Stimulated activated naive CD8-positive, alpha-beta T cell treated with anti-CD3 and anti-CD28 coated beads, Interleukin-15, Interleukin-2, amounts not matched to agents 100 ng/mL and 50 ng/mL, for 24 hours (primary cell): ENCODE results near the gene CENPT.

Experiments used
- H3K27ac Mint-ChIP-seq: one replicate; pipeline ENCODE4 v1.8.0; 2021; ENCODE audit warnings: mild to moderate bottlenecking, mixed read lengths
- H3K27me3 Mint-ChIP-seq: one replicate; pipeline ENCODE4 v1.8.0; 2021; ENCODE audit warnings: mixed read lengths
- H3K36me3 Mint-ChIP-seq: one replicate; pipeline ENCODE4 v1.8.0; 2021; ENCODE audit warnings: low read depth, mixed read lengths
- H3K4me1 Mint-ChIP-seq: one replicate; pipeline ENCODE4 v1.8.0; 2021; ENCODE audit warnings: low read depth, mixed read lengths
- H3K4me3 Mint-ChIP-seq: one replicate; pipeline ENCODE4 v1.8.0; 2021; ENCODE audit warnings: mild to moderate bottlenecking, mixed read lengths
- H3K9me3 Mint-ChIP-seq: one replicate; pipeline ENCODE4 v1.8.0; 2021; ENCODE audit warnings: mixed read lengths

The CENPT gene, protein sequence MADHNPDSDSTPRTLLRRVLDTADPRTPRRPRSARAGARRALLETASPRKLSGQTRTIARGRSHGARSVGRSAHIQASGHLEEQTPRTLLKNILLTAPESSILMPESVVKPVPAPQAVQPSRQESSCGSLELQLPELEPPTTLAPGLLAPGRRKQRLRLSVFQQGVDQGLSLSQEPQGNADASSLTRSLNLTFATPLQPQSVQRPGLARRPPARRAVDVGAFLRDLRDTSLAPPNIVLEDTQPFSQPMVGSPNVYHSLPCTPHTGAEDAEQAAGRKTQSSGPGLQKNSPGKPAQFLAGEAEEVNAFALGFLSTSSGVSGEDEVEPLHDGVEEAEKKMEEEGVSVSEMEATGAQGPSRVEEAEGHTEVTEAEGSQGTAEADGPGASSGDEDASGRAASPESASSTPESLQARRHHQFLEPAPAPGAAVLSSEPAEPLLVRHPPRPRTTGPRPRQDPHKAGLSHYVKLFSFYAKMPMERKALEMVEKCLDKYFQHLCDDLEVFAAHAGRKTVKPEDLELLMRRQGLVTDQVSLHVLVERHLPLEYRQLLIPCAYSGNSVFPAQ

DNA sequence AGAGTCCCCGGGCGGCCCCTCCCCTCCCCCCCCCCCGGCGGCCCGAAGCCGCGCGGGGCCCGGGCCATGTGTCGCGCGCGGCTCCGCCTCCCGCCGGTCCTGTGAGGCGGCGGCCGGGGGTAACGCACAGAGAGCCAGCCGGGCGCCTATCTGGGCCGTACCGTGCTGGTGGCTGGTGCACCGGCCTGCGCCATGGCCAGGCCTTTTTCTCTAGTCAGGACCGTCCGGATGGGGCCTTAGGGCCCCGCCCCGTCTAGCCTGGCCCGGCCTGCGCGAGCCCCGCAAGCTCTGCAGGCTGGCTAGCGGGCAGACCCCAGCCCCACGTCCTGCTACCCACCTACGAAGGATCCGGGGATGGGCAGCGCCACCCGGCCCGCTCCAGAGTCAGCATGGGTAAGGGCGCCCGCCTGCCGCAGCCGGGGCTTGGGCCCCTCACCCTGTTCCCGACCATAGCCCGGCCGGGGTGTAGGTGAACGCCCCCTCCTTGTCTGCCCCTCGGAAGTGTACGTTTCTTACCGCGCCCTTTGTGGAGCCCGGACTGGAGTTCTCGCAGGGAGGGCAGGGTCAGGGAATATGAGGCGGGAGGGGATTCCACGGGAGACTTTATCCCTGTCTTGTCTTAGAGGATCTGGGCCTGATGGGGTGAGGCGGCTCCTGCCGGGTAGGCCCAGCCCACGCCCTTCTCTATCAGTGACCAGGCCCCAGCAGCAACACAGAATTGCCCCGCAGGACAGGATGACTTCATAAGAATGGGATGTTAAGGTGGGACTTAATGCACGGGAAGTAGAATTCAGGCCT is at the start of gene CENPT:
Gene CENPT, minus strand, starts transcription at position 630 of the 798 bp plus-strand sequence. CDS start 13,834 bp downstream, outside the sequence.
- Mint-ChIP-seq H3K27ac (peak within 1 kb of the TSS; percentile 95), H3K4me1 (peaks cover 47% of the 10 kb centered on the region), H3K4me3 (peak within 1 kb of the TSS; percentile 93), H3K27me3 (no peaks in the 10 kb centered on the region), H3K36me3 (peaks cover 8% of the 10 kb centered on the region), H3K9me3 (no peaks in the 10 kb centered on the region)

DNA sequence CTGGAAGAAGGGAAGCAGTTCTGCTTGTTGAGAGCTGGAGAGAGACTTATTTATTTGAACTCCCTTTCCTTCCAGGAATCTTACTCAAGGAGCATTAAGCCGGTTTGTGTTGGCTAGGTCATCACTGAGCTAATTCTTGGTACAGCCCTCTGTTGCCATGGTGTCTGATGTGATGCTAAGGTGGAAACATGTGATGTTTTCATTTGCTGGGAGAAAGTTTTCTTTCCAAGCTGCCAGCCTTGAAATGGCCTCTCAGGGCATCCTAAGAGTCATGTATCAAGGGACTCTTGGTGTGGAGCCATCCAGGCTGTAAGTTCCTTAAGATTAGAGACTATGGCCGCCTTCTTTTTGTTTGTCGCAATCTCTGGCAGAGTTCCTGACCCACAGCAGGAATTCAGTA is 49.7 kb upstream of the CENPT start:
- no peaks in the 10 kb centered on the region for H3K27me3 Mint-ChIP-seq
- no peak overlapping the region for H3K27ac Mint-ChIP-seq
- no peak overlapping the region for H3K4me3 Mint-ChIP-seq
- H3K4me1 Mint-ChIP-seq, result peaks cover 38% of the 10 kb centered on the region
- no peaks in the 10 kb centered on the region for H3K36me3 Mint-ChIP-seq
- H3K9me3 Mint-ChIP-seq, result no peaks in the 10 kb centered on the region

DNA sequence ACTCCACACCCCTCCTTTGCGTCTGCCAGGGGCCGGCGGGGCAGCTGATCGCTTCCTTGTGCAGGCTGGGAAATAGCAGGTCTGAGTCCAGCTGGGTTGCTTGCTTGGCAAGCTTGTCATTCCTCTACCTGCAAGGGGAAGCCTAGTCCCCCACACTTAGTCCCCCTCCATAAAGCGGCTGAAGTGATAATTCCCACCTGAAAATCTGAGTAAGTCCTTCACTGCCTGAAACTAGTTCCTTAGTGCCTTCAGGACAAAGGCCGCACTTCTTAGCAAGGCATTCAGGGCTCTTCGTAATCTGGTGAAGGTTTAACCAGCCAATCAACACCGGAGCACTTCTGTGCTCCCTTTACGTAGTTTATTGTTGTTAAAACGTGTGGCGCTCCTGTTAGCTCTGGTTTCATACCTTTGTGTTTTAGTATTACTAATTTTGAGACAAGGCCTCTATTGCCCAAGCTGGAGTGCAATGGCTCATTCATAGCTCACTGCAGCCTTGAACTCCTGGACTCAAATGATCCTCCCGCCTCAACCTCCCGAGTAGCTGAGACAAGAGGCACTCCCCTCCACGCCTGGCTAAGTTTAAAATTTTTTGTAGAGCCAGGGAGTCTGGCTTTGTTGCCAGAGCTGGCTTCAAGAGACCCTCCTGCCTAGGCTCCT is 46.4 kb upstream of the CENPT start:
- H3K27ac Mint-ChIP-seq, result peak overlapping the region; percentile 93
- peaks cover 39% of the 10 kb centered on the region for H3K4me1 Mint-ChIP-seq
- no peaks in the 10 kb centered on the region for H3K36me3 Mint-ChIP-seq
- H3K9me3 Mint-ChIP-seq, result no peaks in the 10 kb centered on the region
- peak overlapping the region; percentile 97 for H3K4me3 Mint-ChIP-seq
- H3K27me3 Mint-ChIP-seq, result no peaks in the 10 kb centered on the region

DNA sequence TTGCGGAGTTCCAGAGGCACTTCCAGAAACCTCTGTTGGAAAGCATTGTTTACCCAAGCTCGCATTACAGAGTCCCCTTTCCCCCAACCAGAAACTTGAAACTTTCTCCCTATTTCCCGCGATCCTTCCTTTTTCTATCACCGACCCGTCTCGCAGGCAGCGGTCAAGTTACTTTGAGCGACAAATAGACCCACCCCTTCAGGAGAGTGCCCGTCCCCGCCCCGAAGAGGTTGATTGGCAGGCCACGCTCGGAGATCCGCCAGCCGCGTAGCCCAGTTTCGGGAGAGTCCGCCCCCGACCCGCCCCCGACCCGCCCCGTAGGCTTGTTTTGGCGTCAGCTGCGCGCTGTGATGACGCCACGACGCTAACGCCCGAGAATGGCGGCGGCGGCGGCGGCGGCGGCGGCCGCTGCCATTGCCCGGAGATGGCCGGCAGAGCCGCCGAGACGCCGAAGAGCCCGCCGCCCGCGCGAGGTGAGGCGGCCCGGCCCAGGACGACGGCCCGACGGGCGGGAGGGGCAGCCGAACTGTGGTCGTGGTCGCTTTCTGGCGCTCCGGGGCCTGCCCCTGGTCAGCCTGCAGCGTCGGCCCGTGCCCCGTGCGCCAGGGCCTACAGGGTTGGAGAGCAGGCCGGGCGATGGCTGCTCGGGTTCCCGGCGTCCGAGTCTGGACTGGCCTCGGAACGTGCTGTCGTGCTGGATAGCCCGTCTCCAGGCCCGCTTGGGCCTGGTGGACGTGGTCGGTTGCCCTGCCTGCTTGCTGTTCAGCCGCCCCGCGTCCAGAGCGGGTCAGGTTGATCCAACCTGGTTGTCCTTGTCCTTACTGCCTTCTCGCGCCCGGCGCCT is 45.6 kb upstream of the CENPT start, which contains the start of gene PSKH1:
Gene PSKH1, plus strand, starts transcription at position 356 of the 844 bp plus-strand sequence. CDS start 15,496 bp downstream, outside the sequence.
- H3K27me3 Mint-ChIP-seq, result no peaks in the 10 kb centered on the region
- no peaks in the 10 kb centered on the region for H3K36me3 Mint-ChIP-seq
- peaks cover 39% of the 10 kb centered on the region for H3K4me1 Mint-ChIP-seq
- peak within 1 kb of the TSS; percentile 97 for H3K4me3 Mint-ChIP-seq
- peak within 1 kb of the TSS; percentile 93 for H3K27ac Mint-ChIP-seq
- H3K9me3 Mint-ChIP-seq, result no peaks in the 10 kb centered on the region

DNA sequence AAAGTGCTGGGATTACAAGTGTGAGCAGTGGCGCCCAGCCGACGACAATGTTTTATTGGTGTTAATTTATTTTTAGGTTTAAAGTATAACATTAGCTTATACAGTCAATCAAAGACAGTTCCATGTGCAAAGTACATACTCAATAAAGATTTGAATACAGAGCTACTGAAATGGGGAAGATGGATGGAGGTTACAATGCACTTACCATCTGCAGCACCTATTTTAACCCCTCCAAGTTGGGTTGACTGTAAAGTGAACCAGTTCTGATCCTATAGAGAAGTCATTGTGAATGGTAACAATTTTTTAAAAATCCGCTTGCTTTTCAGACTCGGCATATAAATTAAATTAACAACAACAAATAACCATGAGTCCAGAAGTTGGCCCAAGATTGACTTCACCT is 44.9 kb upstream of the CENPT start:
- H3K4me1 Mint-ChIP-seq, result peaks cover 39% of the 10 kb centered on the region
- no peaks in the 10 kb centered on the region for H3K36me3 Mint-ChIP-seq
- H3K27ac Mint-ChIP-seq, result peak overlapping the region; percentile 56
- H3K27me3 Mint-ChIP-seq, result no peaks in the 10 kb centered on the region
- H3K9me3 Mint-ChIP-seq, result no peaks in the 10 kb centered on the region
- peak overlapping the region; percentile 97 for H3K4me3 Mint-ChIP-seq

DNA sequence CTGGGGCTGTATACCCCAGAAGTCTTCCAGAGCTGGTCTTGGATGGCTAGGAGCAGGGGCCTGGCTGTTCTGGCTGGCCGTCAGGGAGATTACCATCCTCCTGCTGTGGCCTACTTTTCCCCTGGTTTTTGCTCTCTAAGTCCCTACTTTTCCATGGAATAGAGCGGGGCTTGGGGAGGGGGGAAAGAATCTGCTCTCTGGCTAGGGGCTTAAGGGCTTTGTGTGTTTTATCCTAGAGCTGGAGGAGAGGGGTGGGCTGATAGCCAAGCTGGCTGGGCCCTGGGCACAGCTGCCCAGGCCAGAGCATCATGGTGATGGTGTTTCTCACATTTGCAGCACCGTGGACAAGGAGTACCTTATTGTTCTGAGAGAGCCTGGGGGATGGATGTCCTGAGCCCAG is 40.8 kb upstream of the CENPT start:
- H3K27ac Mint-ChIP-seq, result no peak overlapping the region
- H3K36me3 Mint-ChIP-seq, result peaks cover 10% of the 10 kb centered on the region
- H3K9me3 Mint-ChIP-seq, result no peaks in the 10 kb centered on the region
- peaks cover 9% of the 10 kb centered on the region for H3K4me1 Mint-ChIP-seq
- no peaks in the 10 kb centered on the region for H3K27me3 Mint-ChIP-seq
- H3K4me3 Mint-ChIP-seq, result no peak overlapping the region

DNA sequence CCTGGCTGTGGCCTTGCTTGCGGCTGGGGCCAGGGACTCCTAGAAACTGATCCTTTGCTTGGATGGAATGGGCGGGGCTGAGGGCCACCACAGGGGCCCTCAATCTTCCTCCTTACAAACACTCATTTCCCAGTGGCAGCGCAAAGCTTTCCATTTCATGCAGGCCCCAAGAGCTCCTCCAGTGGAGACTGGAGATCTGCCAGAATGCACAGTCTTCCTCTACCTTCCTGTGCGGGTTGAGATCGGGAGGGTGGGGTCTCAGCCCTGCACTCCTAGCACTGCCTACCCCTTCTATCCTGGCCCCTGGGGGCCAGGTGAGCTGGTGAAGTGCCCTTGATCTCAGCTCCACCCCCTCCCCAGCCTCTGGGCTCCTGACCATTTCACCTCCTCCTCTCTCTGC is 38.9 kb upstream of the CENPT start:
- Mint-ChIP-seq H3K27ac (peak overlapping the region; percentile 8), H3K36me3 (peaks cover 26% of the 10 kb centered on the region)

DNA sequence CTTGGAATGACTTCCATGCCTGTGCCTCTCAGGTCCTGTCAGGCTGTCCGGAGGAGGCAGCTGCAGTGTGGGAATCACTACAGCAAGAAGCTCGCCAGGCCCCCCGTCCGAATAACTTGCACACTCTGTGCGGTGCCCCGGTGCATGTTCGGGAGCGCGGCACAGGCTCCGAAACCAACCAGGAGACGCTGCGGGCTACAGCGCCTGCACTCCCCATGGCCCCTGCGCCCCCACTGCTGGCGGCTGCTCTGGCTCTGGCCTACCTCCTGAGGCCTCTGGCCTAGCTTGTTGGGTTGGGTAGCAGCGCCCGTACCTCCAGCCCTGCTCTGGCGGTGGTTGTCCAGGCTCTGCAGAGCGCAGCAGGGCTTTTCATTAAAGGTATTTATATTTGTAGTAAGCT is 38.5 kb upstream of the CENPT start:
- H3K9me3 Mint-ChIP-seq, result no peaks in the 10 kb centered on the region
- no peak overlapping the region for H3K27ac Mint-ChIP-seq
- no peaks in the 10 kb centered on the region for H3K27me3 Mint-ChIP-seq
- peaks cover 26% of the 10 kb centered on the region for H3K36me3 Mint-ChIP-seq
- no peak overlapping the region for H3K4me3 Mint-ChIP-seq
- H3K4me1 Mint-ChIP-seq, result no peaks in the 10 kb centered on the region

More for the DNA sequence above, 38.9 kb upstream of the CENPT start:
- H3K27me3 Mint-ChIP-seq, result no peaks in the 10 kb centered on the region
- no peak overlapping the region for H3K4me3 Mint-ChIP-seq
- H3K9me3 Mint-ChIP-seq, result no peaks in the 10 kb centered on the region
- no peaks in the 10 kb centered on the region for H3K4me1 Mint-ChIP-seq

DNA sequence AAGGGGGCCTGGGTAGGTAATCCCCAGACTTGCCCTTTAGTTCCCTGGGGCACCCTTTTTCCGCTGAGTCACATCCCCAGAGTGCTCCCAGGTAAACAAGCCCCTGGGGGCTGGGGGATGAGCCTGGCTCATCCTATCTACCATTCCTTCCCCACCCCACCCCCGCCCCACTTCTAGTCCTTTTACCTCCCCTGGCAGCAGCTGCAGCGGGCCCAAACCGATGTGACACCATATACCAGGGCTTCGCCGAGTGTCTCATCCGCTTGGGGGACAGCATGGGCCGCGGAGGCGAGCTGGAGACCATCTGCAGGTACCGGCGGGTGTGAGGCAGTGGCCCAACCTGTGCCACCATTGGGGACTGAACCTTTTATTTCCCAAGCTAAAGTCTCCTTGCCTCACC is 38.1 kb upstream of the CENPT start:
- Mint-ChIP-seq H3K27ac (no peak overlapping the region), H3K4me1 (no peaks in the 10 kb centered on the region), H3K9me3 (no peaks in the 10 kb centered on the region), H3K4me3 (no peak overlapping the region), H3K27me3 (no peaks in the 10 kb centered on the region), H3K36me3 (peaks cover 26% of the 10 kb centered on the region)

DNA sequence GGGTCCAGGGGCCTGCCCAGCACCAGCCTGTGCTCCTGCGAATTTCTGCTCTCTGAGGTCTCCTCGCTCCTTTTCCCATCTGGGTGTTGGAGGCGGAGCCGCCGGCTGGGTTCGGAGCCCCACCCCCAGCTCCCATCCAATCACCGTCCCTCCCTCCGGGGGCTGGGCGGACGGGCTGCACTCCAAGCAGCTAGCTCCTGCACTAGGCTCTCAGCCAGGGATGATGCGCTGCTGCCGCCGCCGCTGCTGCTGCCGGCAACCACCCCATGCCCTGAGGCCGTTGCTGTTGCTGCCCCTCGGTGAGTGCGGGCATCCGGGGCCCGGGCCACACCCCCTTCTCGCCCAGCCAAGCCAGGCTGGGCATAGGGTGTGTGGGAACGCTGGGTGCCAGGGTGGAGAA is 37.2 kb upstream of the CENPT start, which contains the start of gene NRN1L:
Gene NRN1L, plus strand, starts transcription at position 202 of the 400 bp plus-strand sequence. Its CDS starts 19 bp downstream, at position 221.
- Mint-ChIP-seq H3K4me1 (no peaks in the 10 kb centered on the region), H3K4me3 (no peak within 1 kb of the TSS), H3K27me3 (no peaks in the 10 kb centered on the region), H3K27ac (no peak within 1 kb of the TSS), H3K36me3 (peaks cover 34% of the 10 kb centered on the region), H3K9me3 (no peaks in the 10 kb centered on the region)

DNA sequence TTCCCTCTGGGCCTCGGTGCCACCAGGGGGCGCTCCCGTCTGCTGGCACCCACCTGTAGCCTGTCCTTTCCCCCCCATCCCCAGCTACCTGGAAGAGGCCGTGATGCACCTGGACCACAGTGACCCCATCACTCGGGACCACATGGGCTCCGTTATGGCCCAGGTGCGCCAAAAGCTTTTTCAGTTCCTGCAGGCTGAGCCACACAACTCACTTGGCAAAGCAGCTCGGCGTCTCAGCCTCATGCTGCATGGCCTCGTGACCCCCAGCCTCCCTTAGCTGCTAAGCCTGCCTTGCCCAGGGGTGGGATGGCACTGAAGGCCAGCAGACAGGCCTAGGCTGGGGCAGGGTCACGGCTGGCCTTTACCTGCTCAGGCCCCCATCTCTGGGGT is 36.4 kb upstream of the CENPT start:
- no peaks in the 10 kb centered on the region for H3K4me1 Mint-ChIP-seq
- H3K9me3 Mint-ChIP-seq, result no peaks in the 10 kb centered on the region
- no peaks in the 10 kb centered on the region for H3K27me3 Mint-ChIP-seq
- no peak overlapping the region for H3K4me3 Mint-ChIP-seq
- H3K36me3 Mint-ChIP-seq, result peaks cover 42% of the 10 kb centered on the region
- H3K27ac Mint-ChIP-seq, result no peak overlapping the region

DNA sequence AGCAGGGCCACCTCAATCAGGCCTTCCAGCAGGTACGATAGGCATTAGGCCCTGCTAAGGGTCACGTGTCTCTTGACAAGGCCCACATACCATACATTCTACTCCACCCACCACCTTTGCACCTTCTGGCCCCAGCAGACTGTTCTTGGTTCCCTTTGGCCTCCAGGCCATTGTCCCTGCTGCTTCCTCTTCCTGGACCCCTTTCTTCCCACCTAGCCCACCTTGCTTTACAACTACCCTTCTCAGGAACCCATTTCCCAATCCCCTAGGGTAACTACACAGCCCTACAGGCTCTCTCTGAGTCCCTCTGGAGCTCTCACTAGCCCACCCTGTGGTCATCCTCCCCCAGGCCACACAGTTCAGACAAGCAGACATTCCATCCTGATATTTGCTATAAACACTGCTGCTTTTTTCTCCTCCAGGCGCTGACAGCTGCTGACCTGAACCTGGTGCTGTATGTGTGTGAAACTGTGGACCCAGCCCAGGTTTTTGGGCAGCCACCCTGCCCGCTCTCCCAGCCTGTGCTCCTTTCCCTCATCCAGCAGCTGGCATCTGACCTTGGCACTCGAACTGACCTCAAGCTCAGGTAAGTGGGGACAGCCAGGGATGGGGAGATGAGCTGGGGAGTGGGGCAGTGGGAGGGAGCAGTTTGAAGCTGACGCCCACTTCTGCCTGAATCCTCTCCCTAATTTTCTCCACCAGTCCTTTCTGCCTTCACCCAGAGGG is 35.8 kb upstream of the CENPT start:
- Mint-ChIP-seq H3K9me3 (no peaks in the 10 kb centered on the region), H3K27ac (no peak overlapping the region), H3K4me1 (no peaks in the 10 kb centered on the region), H3K36me3 (peaks cover 45% of the 10 kb centered on the region), H3K27me3 (no peaks in the 10 kb centered on the region), H3K4me3 (no peak overlapping the region)

DNA sequence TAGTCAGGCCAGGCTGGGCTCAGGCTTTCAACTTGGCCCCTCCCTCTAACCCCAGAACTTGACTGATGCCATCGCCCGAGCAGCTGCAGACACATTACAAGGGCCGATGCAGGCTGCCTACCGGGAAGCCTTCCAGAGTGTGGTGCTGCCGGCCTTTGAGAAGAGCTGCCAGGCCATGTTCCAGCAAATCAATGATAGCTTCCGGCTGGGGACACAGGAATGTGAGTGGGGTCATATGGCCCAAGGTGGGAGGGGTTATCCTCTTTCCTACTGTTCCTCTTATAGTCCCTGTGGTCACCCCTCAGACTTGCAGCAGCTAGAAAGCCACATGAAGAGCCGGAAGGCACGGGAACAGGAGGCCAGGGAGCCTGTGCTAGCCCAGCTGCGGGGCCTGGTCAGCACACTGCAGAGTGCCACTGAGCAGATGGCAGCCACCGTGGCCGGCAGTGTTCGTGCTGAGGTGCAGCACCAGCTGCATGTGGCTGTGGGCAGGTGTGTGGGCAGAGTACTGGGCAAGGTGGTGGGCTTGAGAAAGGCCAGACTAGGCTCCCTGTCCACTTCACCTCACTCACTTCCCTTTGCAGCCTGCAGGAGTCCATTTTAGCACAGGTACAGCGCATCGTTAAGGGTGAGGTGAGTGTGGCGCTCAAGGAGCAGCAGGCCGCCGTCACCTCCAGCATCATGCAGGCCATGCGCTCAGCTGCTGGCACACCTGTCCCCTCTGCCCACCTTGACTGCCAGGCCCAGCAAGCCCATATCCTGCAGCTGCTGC is 35.1 kb upstream of the CENPT start:
- no peak overlapping the region for H3K27ac Mint-ChIP-seq
- H3K4me3 Mint-ChIP-seq, result no peak overlapping the region
- H3K9me3 Mint-ChIP-seq, result no peaks in the 10 kb centered on the region
- peaks cover 51% of the 10 kb centered on the region for H3K36me3 Mint-ChIP-seq
- H3K4me1 Mint-ChIP-seq, result no peaks in the 10 kb centered on the region
- no peaks in the 10 kb centered on the region for H3K27me3 Mint-ChIP-seq
